Measurements from ENCODE around the gene PPFIA1.
"Not testable (repeated sequence)": the region's sequence is repeated elsewhere in the genome, so short reads cannot be mapped to it uniquely, and the experiment has no call there.

The PPFIA1 gene

DNA sequence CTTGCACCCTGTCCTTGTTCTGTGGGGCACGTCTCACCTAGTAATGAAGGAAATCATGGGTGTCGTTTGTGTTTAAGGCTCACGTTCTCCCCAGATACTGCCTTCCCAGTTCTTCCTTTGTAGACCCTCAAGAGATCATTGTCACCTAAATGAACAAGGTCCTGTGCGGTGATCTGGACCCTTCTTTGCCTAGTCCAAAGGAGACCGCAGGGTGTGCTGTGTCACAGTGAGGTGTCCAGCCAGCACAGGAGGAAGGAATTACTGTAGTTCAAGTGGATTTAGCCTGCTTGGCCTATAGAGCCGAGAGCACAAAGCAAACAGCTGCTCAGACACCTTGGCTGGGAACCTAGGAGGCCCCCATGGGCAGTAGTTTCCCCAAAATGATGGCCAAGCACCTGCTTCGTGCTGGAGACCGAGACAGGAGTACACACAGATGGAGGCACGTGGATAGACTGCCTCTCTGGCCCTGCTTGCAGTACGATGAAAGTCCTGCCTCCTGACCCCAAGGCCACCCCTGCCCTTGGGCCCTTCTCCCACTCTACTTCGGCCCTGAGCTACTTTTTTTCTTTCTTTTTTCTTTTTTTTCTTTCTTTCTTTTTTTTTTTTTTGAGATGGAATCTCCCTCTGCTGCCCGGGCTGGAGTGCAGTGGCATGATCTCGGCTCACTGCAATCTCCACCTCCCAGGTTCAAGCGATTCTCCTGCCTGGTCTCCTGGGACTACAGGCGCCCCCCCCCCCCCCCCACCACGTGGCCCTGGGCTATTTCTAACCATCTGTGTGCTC is 19.4 kb upstream of the PPFIA1 start:
- FAIRE-seq (no peak), DNase-seq (ENCODE audit: extremely low spot score, insufficient read length, low read depth) (no peak)

DNA sequence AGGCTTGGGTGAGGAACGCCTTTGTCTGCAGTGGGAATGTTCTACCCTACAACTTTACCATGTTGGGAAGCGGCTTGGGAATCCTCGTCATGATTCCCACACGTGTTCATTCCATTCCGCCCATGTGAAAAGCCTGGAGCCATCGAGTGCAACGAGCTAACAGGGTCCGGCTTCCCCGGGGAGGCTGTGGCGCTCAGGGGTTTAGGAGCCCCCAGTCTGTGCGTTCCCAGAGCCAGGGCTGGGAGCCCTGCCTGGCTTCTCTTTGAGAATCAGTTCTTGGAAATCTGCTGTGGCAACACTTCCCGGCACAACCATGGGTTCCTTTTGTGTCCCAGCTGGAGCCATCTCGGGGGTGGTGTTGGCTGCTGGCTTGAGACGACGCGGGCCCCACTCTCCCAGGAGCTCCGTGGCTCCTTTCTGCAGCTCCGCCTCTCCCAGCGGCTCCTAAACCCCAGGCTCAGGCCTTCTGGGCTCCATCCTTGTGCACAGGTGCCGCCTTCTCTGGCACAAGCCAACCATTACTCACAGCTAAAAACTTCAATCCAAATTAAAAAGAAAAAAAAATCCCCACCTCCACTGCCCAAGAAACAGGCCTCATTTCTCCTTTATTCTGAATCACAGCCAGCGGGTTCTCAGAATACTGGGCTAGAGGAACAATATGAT is 18.7 kb upstream of the PPFIA1 start:
- FAIRE-seq (no peak), DNase-seq (ENCODE audit: extremely low spot score, insufficient read length, low read depth) (no peak)

DNA sequence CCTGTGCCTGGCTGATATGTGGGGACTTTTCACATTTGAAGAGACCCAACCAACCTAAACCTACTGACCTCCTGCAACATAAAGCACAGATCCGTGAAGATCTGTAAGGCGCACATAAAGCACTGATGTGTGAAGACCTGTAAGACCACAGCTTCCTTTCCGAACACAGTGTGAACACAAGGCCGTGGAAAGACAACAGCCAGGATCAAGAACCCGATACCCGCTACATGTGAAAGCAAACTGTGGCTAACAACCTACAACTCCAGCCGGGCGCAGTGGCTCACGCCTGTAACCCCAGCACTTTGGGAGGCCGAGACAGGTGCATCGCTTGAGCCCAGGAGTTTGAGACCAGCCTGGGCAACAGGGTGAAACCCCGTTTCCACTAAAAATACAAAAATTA is 17.6 kb upstream of the PPFIA1 start:
- no peak for DNase-seq (ENCODE audit: extremely low spot score, insufficient read length, low read depth)
- FAIRE-seq: peak; percentile 73

DNA sequence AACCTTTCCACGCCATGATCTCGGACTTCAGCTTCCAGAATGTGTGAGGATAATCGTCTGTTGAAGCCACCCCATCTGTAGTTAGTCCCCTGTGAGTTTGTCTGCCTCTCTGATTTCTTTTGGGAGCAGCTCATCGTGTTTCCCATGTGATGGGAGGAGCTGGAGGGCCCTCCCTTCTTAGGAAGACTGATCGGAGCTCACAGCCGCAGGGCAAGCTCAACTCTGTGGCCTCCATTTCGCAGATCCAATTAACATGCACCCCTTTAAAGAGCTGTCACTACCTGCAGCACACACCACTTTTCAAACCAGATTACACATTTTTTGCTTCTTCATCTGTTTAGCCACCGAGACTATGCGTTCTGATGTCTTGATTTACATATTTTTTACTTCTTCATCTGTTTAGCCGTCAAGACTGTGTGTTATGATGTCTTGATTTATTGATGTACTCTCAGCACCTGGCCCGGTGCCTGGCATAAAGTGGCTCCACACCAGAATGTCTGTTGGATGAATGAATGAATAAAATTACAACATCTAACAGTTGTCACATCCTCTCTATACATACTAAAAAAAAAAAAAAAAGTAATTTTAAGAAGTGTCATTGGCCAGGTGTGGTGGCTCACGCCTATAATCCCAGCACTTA is 14.9 kb upstream of the PPFIA1 start:
- no peak for FAIRE-seq
- DNase-seq (ENCODE audit: extremely low spot score, insufficient read length, low read depth): no peak

DNA sequence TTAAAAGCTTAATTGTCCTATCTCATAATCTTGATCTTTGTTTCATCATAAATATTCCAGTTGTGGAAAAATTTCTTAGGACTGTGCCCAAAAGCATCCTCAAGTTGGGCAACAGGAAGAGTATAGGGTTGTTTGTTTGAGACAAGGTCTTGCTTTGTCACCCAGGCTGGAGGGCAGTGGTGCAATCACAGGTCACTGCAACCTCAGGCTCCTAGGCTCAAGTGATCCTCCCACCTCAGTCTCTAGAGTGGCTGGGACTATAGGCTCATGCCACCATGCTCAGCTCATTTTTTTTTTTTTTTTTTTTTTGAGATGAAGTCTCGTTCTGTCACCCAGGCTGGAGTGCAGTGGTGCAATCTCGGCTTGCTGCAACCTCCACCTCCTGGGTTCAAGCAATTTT is 11.4 kb upstream of the PPFIA1 start:
- DNase-seq (ENCODE audit: extremely low spot score, insufficient read length, low read depth); FAIRE-seq: not testable (repeated sequence)

DNA sequence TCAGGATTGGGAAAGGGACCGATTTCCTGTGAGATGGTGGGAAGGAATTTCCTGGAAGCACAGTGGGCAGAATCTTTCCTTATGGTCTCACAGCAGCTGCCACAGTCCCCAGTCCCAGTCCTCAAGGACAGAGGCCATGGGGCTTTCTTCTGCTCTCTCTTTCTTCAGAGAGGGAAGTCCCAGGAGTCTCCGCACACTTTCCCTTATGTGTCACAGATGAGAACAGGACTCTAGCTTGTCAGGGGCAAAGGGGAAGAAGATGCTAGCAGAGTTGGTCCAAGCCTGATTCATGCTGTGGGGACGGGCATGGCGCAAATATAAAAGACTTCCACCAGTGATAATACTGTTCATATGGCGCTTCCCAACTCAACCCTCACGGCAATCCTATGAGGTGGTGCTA is 7.5 kb upstream of the PPFIA1 start:
- DNase-seq (ENCODE audit: extremely low spot score, insufficient read length, low read depth) (no peak), FAIRE-seq (no peak)

DNA sequence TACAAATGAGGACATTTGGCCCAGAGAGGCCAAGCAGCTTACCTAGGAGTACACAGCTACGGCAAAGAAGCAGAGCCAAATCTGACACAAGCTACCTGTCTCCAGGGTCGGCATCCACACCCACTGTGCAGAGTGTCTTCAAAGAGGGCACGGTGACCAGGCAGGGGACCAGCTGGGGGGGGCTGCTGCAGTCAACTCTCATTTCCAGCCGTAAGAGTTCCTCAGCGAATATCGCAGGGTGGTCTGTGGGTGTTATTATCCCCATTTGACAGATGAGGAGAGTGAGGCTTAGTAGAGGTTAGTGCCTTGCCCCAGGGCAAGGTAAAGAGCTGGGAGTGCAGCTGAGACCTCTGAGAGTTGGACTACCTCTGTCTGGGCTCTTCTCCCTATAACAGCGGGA is 7.1 kb upstream of the PPFIA1 start:
- DNase-seq (ENCODE audit: extremely low spot score, insufficient read length, low read depth) (no peak), FAIRE-seq (no peak)

DNA sequence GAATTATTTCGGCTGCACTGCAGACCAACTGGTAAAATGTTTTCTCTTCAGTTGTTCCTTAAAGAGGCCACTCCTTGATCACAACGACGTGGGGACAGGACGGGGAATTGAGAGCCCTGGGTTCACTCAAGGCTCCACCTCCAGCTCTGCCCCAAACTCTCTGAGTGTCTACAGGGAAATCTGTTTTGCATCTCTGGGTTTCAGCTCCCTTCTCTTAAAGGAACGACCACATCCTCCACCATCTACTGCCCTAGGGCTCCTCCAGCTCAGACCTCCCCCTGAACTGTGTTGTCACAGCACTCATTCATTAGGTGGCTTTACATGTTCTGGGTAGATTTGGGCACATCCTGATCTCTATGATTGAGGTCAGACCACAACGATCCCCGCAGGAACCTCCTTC is 5.1 kb upstream of the PPFIA1 start:
- DNase-seq (ENCODE audit: extremely low spot score, insufficient read length, low read depth): no peak
- FAIRE-seq: no peak

DNA sequence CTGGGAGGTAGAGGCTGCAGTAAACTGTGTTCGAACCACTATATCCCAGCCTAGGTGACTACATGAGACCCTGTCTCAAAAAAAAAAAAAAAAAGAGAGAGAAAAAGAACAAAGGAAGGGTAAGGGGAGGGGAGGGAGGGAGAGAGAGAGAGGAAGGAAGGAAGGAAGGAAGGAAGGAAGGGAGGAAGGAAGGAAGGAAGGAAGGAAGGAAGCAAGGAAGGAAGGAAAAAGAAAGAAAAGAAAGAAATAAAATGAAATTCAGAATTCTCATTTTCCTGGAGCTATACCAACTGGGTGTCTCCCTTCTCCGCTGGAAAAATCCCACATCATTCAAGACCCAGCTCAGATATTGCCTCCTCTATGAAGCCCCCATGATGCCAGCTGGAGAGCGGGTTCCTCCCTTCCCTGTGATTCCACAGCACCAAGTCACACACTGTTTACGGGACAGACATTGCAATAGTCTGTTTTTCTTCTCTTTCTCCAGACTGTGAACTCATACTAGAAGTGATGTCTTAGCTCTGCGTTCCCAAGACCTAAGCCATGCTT is 3.0 kb upstream of the PPFIA1 start:
- no peak for FAIRE-seq
- DNase-seq (ENCODE audit: extremely low spot score, insufficient read length, low read depth): no peak

DNA sequence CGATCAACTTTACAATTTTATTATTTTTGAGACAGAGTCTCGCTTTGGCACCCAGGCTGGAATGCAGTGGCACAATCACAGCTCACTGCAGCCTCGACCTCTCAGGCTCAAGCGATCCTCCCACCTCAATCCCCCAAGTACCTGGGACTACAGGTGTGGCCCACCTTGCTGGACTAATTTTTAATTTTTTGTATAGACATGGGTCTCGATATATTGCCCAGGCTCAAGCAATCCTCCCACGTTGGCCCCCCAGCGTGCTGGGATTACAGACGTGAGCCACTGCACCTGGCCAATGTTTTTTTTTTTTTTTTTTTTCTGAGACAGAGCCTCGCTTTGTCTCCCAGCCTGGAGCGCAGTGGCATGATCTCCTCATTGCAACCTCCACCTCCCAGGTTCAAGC is 2.0 kb upstream of the PPFIA1 start:
- DNase-seq (ENCODE audit: extremely low spot score, insufficient read length, low read depth) (no peak), FAIRE-seq (no peak)

DNA sequence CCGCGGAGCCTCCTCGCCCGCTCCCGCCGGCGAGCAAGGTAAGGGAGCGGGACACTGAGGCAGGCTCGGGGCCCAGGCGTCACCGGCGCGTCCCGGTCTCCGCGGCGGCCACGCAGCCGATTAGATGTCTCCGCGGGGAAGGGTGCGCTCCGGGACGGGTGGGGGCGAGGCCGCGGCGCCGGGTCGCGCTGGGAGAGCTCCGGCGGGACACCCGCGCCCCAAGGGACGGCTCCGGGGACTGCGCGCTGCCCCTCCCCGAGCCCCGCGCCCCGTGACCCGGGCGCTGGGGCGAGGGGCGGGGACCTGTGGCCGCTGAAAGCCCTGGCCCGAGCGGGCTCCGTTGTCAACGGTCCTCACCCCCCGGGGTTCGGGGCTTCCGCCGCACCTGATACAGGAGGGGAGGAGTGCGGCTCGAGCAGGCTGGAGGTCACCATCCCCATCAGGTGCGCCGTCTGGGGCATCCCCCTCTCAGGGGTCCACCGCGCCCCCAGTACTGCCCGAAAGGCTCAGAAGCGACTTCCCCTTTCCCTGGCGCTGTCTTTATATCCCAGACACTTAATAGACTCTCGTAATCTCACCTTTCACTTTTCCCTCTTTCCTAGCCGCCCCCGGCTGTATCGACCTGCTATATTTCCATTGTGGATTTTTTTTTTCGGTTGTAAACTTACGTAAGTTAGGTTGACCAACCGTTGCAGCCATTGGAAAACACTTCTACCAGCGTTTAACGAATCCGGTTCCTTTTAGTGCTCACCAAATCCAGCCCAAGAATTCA is 573 bp downstream of the PPFIA1 start:
- no peak for DNase-seq (ENCODE audit: extremely low spot score, insufficient read length, low read depth)
- FAIRE-seq: no peak

DNA sequence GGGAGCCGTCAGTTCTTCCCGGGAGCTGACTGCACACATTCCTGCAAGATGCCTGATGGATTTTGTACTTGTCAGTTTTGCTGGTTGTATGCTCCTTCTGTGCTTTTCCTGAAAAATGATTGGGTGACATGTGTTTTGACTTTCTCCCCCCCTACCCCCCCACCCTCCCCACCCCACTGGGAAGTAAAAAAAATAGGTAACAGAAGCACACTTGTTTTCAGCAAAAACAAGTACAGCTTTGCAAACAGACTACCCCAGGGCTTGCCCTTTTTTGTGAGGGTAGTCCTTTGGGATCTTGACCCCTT is 1.1 kb downstream of the PPFIA1 start:
- DNase-seq (ENCODE audit: extremely low spot score, insufficient read length, low read depth) (no peak), FAIRE-seq (no peak)

DNA sequence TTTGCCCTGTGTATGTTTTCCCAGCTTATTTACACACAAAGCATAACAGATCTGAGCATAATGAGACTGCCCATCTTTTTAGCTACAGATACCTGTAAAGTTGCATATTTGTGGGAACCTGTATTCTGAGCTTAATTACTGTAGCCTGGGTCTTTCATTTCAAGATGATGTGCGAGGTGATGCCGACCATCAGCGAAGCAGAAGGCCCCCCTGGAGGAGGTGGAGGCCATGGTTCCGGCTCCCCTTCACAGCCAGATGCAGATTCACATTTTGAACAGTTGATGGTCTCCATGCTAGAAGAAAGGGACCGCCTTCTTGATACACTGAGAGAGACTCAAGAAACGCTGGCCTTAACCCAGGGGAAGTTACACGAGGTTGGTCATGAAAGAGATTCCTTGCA is 1.5 kb downstream of the PPFIA1 start:
- FAIRE-seq: no peak
- DNase-seq (ENCODE audit: extremely low spot score, insufficient read length, low read depth): no peak

DNA sequence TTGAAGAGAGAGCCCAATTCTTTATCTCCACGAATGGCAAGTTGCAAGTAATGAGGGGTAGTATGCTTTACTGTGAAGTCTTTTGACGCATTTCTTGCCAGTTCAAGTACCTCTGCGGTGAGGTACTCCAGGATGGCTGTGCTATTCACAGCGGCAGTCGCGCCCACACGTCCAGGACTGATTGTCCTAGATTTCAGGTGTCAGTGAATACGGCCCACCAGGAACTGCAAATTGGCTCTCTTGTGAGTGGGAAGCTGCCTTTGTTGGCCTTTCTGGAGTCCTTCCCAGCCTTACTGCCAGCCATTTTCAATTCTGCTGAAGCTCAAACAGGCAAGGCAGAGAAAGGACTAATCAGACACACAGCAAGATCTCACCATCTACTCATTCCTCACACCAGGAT is 8.5 kb downstream of the PPFIA1 start:
- DNase-seq (ENCODE audit: extremely low spot score, insufficient read length, low read depth) (no peak), FAIRE-seq (no peak)

DNA sequence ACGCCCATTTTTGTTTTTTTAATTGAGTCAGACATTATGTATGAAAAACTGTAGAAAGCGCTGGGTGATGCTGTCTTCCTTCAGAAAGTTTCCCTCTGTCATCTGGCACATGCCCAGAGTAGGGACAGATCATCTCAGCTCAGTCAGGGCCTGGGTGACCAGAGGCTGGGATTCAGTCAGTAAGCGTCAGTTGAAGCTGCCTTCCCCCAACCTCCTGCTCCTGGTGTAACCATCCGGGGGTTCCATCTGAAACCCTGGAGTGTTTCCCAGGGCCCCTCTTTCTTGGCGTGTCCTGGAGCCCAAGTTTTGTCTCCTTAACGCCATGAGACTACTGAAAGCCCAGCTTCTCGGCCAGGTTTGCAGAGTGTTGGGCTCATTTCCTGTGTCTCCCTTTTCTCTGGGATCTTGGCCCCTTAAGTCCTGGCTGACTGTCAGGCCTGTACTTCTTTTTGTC is 10.7 kb downstream of the PPFIA1 start:
- FAIRE-seq: no peak
- no peak for DNase-seq (ENCODE audit: extremely low spot score, insufficient read length, low read depth)

DNA sequence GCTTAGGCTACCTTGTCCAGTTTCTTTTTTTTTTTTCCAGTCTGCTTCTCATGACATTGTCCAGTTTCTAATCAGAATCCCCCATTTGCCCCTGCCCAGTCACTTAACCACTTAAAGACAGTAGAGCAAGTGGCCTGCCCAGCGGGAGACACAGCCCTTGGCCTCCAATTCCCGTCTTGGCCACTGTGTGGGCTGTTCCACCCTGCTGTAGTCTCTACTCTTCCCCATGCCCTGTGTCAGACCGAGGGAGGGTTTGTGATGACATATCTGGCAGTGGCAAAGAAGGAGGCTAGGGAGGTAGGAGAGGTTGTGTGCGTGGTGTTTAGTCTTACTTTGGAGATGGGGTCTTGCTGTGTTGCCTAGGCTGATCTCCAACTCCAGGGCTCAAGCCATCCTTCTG is 11.5 kb downstream of the PPFIA1 start:
- FAIRE-seq (no peak), DNase-seq (ENCODE audit: extremely low spot score, insufficient read length, low read depth) (no peak)

DNA sequence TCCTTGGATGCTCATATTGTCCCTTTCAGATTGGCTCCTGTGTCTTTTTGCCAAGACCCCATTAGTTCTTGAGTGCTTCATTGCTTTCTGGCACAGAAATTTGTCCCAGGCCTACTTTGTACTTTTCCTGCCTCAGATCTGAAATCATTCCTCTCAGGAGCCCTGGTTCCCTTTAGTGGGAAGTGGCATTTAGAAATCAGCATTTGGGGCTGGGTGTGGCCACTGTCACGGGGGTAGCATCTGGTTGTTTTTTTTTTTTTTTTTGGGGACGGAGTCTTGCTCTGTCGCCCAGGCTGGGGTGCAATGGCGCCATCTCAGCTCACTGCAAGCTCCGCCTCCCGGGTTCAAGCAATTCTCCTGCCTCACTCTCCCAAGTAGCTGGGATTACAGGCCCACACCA is 18.2 kb downstream of the PPFIA1 start:
- no peak for DNase-seq (ENCODE audit: extremely low spot score, insufficient read length, low read depth)
- FAIRE-seq: no peak

DNA sequence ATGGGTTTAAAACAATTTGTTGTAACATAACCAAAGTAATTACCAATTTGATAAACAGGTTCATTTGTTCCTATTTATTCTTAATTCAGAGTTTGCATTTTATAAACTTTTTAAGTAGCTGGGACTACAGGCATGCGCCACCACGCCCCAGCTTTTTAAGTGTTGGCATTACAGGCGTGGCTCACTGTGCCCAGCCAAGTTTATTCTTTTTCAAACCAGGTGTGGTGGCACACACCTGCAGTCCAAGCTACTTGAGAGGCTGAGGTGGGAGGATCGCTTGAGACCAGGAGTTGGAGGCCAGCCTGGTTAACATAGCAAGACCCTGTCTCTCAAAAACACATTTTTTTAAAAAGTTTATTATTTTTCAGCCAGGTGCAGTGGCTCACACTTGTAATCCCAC is 19.1 kb downstream of the PPFIA1 start:
- DNase-seq (ENCODE audit: extremely low spot score, insufficient read length, low read depth) (no peak), FAIRE-seq (no peak)

DNA sequence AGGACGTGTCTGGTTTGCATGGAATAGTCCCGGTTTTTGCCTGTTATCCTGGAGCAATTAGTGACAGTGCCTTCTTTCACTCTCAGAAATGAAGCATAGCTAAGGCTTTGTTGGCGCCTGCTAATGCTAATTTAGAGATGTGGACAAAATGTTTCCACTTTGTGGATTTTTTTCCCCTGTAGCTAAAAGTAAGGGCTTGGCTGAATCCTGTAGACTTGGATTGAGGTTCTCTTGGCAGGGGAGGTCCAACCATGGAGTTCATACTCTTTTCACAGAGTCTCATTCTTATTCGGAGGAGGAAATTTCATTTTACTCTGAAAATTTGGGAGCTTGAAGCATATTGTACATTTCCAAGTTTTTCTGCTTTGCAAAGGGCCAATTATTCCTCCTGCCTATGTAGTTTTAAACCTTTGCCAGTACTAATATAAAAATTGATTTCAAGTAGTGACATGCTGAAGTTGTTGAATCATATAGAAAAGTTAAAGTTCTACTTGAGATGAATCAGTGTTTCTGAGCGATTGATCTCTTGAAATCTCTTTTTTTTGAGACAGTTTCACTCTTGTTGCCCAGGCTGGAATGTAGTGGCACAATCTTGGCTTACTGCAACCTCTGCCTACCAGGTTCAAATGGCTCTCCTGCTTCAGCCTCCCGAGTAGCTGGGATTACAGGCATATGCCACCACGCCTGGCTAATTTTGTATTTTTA is 20.0 kb downstream of the PPFIA1 start:
- FAIRE-seq: no peak
- DNase-seq (ENCODE audit: extremely low spot score, insufficient read length, low read depth): no peak

DNA sequence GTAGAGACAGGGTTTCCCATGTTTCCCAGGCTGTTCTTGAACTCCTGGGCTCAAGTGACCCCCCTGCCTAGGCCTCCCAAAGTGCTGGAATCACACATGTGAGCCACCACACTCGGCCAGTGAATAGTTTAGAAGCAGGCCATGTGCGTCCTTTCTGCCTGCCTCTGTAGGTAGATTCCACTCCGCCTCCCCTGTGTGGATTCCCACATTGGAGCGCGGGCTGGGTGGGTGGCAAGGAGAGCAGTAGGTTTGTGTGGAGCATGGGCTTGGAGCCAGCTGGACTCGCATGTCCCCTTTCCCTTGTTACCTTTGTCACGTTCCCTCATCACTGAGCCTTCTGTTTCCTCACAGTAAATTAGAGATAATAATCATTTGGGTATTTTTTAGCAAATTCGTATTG is 21.7 kb downstream of the PPFIA1 start:
- FAIRE-seq: no peak

More for the DNA sequence above, 21.7 kb downstream of the PPFIA1 start:
- DNase-seq (ENCODE audit: extremely low spot score, insufficient read length, low read depth): no peak
